ENCODE measurements around the gene GDPD4.

GDPD4 gene

DNA sequence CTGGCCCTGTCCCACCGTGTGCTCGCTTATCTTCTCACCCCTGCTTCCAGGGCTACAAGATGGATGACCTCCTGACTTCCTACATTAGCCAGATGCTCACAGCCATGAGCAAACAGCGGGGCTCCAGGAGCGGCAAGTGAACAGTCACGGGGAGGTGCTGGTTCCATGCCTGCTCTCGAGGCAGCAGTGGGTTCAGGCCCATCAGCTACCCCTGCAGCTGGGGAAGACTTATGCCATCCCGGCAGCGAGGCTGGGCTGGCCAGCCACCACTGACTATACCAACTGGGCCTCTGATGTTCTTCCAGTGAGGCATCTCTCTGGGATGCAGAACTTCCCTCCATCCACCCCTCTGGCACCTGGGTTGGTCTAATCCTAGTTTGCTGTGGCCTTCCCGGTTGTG lies 86.9 kb downstream of the GDPD4 start:
- TF ChIP-seq, protein P1, sequence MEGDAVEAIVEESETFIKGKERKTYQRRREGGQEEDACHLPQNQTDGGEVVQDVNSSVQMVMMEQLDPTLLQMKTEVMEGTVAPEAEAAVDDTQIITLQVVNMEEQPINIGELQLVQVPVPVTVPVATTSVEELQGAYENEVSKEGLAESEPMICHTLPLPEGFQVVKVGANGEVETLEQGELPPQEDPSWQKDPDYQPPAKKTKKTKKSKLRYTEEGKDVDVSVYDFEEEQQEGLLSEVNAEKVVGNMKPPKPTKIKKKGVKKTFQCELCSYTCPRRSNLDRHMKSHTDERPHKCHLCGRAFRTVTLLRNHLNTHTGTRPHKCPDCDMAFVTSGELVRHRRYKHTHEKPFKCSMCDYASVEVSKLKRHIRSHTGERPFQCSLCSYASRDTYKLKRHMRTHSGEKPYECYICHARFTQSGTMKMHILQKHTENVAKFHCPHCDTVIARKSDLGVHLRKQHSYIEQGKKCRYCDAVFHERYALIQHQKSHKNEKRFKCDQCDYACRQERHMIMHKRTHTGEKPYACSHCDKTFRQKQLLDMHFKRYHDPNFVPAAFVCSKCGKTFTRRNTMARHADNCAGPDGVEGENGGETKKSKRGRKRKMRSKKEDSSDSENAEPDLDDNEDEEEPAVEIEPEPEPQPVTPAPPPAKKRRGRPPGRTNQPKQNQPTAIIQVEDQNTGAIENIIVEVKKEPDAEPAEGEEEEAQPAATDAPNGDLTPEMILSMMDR (conservative IDR thresholded peaks at IDR 0.05) = no peak
- H3K27ac ChIP-seq = no peak overlapping the region

DNA sequence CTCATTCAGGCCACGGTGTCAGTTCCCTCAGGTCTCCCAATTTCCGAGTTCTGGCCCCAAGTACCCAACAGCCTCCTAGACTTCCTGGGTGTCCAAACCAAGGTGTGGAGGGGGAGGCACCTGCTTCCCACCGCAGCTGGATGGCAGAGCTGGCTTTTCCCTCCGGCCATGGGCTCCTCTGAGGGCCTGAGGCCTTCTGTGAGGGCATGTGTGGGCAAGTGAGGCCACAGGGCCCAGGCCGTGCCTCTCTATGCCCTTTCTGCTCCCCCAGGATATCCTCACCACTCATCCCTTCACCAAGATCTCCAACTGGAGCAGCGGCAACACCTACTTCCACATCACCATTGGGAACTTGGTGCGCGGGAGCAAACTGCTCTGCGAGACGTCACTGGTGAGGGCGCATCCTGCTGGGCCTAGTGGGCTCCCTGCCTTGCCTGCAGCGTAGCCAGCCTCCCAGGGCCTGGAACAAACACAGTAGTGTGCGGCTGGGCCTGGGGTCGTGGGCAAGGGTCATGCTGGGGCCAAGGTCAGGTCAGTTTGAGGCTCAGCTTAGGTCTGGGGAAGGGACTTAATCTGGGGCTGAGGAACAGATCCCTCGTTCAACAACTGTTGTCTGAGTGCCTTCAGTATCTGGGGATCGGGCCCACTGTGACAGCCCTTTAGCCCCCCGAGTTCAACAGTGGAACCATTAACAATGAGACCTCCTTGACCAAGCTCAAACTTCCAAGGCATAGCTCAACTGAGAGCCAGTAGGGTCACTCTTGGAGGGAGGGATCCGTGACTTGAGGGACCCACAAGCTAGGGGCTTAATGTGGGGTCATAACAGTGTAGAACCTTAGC lies 87.7 kb downstream of the GDPD4 start:
- TF ChIP-seq, protein P1 (conservative IDR thresholded peaks at IDR 0.05) = no peak
- no peak overlapping the region for H3K27ac ChIP-seq

DNA sequence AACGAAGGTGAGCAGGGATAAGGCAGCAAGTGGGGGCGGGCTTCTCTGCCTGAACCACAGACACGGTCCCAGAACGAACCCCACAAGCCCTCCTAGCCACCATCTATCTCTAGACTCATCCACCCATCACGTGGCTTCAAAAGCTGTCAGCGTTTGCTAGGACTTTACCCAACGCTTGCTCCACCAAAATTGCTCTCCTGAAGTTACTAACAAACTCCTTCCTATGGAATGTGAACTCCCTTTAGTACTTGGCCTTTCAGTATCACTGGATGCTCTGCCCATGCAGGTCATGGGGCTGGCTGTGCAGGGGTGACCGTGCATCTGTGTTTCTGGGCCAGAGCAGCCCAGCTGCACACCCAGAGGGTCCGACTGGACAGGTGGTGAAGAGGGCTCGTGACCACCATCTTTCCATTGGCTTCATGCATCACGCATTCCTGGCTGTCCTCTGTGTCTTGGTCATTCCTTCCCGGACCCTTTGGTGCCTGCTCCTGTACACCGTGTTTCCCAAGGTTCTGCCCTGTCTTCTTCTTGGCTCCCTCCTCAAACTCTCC lies 88.4 kb downstream of the GDPD4 start:
- TF ChIP-seq, protein P1 (conservative IDR thresholded peaks at IDR 0.05) = no peak
- H3K27ac ChIP-seq = no peak overlapping the region

DNA sequence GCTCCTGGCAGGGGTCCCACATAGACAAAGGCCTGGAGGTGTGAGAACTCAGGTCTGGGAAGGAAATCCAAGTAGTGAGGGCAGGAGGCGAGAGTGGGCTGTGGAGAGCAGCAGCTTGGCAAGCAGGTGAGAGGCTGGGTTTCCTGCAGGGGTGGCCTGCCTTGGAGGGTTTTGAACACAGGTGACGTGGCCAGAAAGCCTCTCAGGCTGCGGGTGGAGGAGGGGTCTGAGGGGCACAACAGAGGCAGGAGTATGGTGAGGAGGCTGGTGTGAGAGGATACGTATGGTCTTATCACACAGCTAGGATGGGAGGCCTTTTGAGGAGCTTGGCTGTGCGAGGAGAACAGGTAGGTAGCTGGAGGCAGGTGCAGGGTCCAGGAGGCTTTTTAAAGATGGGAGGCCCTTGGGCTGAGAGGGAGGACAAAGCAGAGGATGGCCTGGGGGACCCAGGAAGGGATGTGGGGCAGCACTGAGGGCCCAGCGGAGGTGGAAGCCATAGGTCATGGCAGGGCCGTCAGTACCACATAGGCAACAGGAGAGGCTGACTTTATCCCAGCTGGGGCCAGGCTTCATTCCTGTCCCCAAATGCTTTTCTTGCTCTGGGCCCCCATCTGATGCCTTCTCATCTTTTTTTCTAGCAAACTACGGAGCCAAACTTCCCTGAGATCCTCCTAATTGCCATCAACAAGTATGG lies 89.0 kb downstream of the GDPD4 start:
- TF ChIP-seq, protein P1 (conservative IDR thresholded peaks at IDR 0.05) = no peak
- no peak overlapping the region for H3K27ac ChIP-seq

DNA sequence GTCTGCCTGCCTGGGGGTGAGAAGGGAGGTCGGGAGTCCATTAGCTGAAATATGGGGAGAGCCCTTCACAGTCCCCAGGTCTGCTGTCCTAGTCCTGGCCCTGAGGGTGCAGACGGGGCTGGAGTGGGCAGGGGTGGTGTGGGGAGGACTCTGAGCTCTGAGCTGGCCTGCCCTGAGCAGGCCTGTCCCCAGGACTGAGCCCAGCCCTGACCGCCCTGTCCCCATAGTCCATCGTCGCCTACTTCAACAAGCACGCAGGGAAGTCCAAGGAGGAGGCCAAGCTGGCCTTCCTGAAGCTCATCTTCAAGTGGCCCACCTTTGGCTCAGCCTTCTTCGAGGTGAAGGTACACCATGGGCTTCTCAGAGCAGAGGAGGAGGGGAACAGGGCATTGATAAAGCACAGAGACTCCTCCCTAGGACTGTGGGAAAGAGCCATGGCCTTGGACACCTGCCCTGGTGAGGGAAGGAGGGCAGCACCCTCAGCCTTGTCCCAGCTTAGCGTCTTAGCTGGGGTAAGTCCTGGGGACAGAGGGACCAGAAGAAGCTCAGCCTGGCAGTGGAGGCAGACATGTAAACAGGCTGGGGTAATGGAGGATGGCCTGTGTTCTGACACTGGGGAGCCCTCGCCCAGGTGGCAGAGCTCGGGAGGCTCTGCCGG lies 89.8 kb downstream of the GDPD4 start:
- H3K27ac ChIP-seq = no peak overlapping the region
- TF ChIP-seq, protein P1 (conservative IDR thresholded peaks at IDR 0.05) = no peak

DNA sequence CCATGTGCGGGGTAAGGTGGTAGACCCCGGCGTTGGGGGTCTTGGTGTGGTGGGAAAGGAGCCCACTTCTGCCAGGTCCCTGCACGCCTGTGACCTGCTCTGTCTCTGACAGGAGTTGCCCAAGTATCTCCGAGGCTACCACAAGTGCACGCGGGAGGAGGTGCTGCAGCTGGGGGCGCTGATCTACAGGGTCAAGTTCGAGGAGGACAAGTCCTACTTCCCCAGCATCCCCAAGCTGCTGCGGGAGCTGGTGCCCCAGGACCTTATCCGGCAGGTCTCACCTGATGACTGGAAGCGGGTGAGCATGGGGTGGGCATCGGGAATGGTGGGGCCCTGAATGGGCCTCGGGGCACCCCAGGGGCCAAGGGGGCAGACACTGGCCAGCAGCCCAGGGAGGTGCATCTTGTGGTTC lies 90.4 kb downstream of the GDPD4 start:
- H3K27ac ChIP-seq = no peak overlapping the region
- TF ChIP-seq, protein P1 (conservative IDR thresholded peaks at IDR 0.05) = no peak

DNA sequence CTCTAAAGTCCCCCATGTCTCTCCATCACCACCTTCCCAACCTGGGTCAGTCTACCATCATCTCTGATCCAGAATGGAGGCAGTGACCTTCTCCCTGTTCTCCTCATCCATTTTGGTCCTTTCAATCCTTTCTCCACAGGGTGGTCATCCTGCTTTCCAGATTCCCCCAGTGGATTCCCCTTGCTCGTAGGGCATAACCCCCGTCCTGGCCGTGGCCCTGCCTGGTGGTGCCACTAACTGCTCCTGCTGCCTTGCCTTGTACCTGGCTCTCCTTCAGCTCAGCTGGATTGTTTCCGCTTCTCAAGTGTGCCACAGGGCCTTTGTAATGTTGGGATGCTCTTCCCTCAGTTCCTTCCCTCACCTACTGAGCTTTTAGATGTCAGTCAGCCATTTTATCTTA lies 91.8 kb downstream of the GDPD4 start:
- TF ChIP-seq, protein P1 (conservative IDR thresholded peaks at IDR 0.05) = no peak

More for the DNA sequence above, 91.8 kb downstream of the GDPD4 start:
- no peak overlapping the region for H3K27ac ChIP-seq
